ENCODE data around the gene AFF3. TPM values are rescaled to one million over a fixed set of nuclear protein-coding genes. Genes with fewer than 3 reads are reported as not detected.
A peak's percentile ranks its signal among the peaks of the same experiment; 100 is the strongest.

Gene AFF3
- total RNA-seq, 1 experiment from 2014 or later, result 0.22 TPM

GRCh38 chr2:99593692-99594427 lies 548.5 kb downstream of the AFF3 start:
- no peak overlapping the region for H3K18ac ChIP-seq (ENCODE audit: insufficient read length, low read depth, low read length)
- H3K27me3 ChIP-seq (ENCODE audit: insufficient read depth, low read length), result no peaks in the 10 kb centered on the region
- H3K79me2 ChIP-seq (ENCODE audit: insufficient read depth, low read length), result no peaks in the 10 kb centered on the region
- no peak for TF ChIP-seq CTCF (conservative IDR thresholded peaks at IDR 0.05)
- no peaks in the 10 kb centered on the region for H3K23me2 ChIP-seq (ENCODE audit: insufficient read length, low read depth, low read length, poor library complexity, severe bottlenecking)
- H3K14ac ChIP-seq (ENCODE audit: insufficient read depth, low read length), result no peak overlapping the region
- H4K20me1 ChIP-seq (ENCODE audit: control insufficient read depth, insufficient read depth, insufficient read length), result no peaks in the 10 kb centered on the region
- H3K4me2 ChIP-seq (ENCODE audit: insufficient read depth, insufficient read length, low read length), result no peak overlapping the region
- H4K5ac ChIP-seq (ENCODE audit: insufficient read length, low read depth, low read length), result no peak overlapping the region
- H4K8ac ChIP-seq (replicated peaks; ENCODE audit: insufficient read length, low read depth, low read length), result no peak overlapping the region
- no peak overlapping the region for H2BK12ac ChIP-seq (ENCODE audit: insufficient read length, low read depth, low read length)
- no peak overlapping the region for H2AK5ac ChIP-seq (ENCODE audit: insufficient read length, low read length)
- H3K27ac Mint-ChIP-seq, result peak overlapping the region in 1 of 3 experiments; percentile 47; a peak in 1 of 7 replicates
- no peak overlapping the region for H3K4me3 Mint-ChIP-seq
- H3K4me1 Mint-ChIP-seq, result peaks cover 0 to 7% of the 10 kb centered on the region in 2 experiments; a peak in 1 of 4 replicates
- no peaks in the 10 kb centered on the region for H3K79me1 ChIP-seq (ENCODE audit: insufficient read depth, low read depth, low read length, poor library complexity, severe bottlenecking)
- no peak overlapping the region for H3T11ph ChIP-seq (ENCODE audit: low read length)
- no peak overlapping the region for H2BK120ac ChIP-seq (ENCODE audit: low read depth, low read length, poor library complexity, severe bottlenecking)
- no peaks in the 10 kb centered on the region for H3K4me1 ChIP-seq (ENCODE audit: insufficient read depth, low read length)
- H3K36me3 Mint-ChIP-seq (ENCODE audit: insufficient read depth in 1 of 3, low read depth in 3 of 3), result no peaks in the 10 kb centered on the region
- no peak overlapping the region for H3K9ac ChIP-seq (ENCODE audit: extremely low read depth, insufficient read length, low read length)
- H2BK20ac ChIP-seq (ENCODE audit: low read depth, low read length, poor library complexity, severe bottlenecking), result no peak overlapping the region
- H3K4ac ChIP-seq (ENCODE audit: low read depth, low read length), result no peak overlapping the region
- no peak overlapping the region for H4K91ac ChIP-seq (ENCODE audit: insufficient read length, low read depth, low read length)
- H3K9me3 Mint-ChIP-seq, result no peaks in the 10 kb centered on the region
- no peak overlapping the region for H2BK5ac ChIP-seq (ENCODE audit: insufficient read length, low read length)
- H3K9me3 ChIP-seq (ENCODE audit: control insufficient read depth, low read depth, low read length), result no peaks in the 10 kb centered on the region
- H2BK15ac ChIP-seq (ENCODE audit: low read depth, low read length), result no peak overlapping the region
- H2AFZ ChIP-seq (ENCODE audit: low read length), result no peak overlapping the region
- no peak overlapping the region for H3K23ac ChIP-seq (ENCODE audit: insufficient read length, low read depth, low read length)
- H3K27ac ChIP-seq (ENCODE audit: insufficient read length, low read depth, low read length), result no peak overlapping the region
- WGBS (ENCODE audit: extremely low coverage, insufficient read length, low lambda C conversion rate), result no CpG with 5 or more reads among the region's 54 CpGs
- no peaks in the 10 kb centered on the region for H3K27me3 Mint-ChIP-seq (ENCODE audit: low read depth)
- DNase-seq, result no peak
- no peak overlapping the region for H3K56ac ChIP-seq (ENCODE audit: insufficient read length, low read depth, low read length)
